Measurements from ENCODE around the gene ALPP.
A peak's percentile ranks its signal among the peaks of the same experiment; 100 is the strongest.
"Not testable (repeated sequence)": the region's sequence is repeated elsewhere in the genome, so short reads cannot be mapped to it uniquely, and the experiment has no call there.

Gene ALPP

DNA sequence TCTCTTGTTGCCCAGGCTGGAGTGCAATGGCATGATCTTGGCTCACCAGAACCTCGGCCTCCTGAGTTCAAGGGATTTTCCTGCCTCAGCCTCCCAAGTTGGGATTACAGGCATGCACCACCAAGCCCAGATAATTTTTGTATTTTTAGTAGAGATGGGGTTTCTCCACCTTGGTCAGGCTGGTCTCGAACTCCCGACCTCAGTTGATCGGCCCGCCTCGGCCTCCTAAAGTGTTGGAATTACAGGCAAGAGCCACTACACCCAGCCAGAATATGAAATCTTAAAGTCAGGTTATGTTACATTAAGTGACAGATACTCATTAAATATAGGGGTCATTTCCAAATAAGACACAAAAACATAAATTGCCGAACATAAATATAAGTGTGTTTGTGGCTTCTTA lies 15.9 kb downstream of the ALPP start:
- peaks cover 62% of the 10 kb centered on the region for H3K27me3 Mint-ChIP-seq

DNA sequence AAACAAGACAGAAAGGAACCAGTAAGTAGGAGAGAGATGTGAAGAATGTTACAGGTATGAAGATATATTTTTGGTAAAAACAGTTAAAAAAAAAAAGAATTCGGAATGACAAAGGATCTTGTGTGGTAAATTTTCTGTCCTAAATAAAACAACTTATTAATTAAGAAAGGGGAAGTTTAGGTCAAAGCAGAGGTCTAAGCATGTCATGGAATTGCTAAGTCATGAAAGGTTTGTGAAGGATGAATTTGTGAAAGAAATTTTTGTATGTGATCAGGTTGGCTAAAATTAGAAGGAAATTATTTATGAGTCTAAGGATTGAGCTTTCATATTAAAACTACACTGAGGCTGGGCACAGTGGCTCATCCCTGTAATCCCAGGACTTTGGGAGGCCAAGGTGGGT lies 17.0 kb downstream of the ALPP start:
- Mint-ChIP-seq H3K27me3 (peaks cover 60% of the 10 kb centered on the region), H3K9me3 (no peaks in the 10 kb centered on the region), H3K4me1 (no peaks in the 10 kb centered on the region), H3K27ac (no peak overlapping the region), H3K4me3 (no peak overlapping the region), H3K36me3 (no peaks in the 10 kb centered on the region)
- ATAC-seq: no peak

More for the DNA sequence above, 15.9 kb downstream of the ALPP start:
- not testable (repeated sequence) for H3K9me3 Mint-ChIP-seq, H3K36me3 Mint-ChIP-seq, H3K4me3 Mint-ChIP-seq, H3K4me1 Mint-ChIP-seq, ATAC-seq, H3K27ac Mint-ChIP-seq

DNA sequence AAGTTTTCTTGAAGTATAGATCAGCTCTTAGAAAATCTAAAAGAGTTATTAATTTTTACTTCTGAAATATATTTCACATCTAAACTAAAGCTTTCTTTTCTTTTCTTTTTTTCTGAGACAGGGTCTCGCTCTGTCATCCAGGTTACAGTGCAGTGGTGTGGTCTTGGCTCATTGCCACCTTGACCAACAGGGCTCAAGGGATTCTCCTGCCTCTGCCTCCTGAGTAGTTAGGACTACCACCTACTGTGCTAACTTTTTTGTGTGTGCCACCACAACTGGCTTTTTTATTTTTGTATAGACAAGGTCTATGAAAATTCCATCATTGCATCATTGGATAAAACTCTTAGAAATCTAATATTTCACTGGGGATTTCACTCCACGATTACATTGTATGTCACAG lies 18.1 kb downstream of the ALPP start:
- no peaks in the 10 kb centered on the region for H3K36me3 Mint-ChIP-seq
- peaks cover 63% of the 10 kb centered on the region for H3K27me3 Mint-ChIP-seq
- no peaks in the 10 kb centered on the region for H3K9me3 Mint-ChIP-seq
- no peak overlapping the region for H3K27ac Mint-ChIP-seq
- no peak overlapping the region for H3K4me3 Mint-ChIP-seq
- ATAC-seq: no peak
- H3K4me1 Mint-ChIP-seq: no peaks in the 10 kb centered on the region

DNA sequence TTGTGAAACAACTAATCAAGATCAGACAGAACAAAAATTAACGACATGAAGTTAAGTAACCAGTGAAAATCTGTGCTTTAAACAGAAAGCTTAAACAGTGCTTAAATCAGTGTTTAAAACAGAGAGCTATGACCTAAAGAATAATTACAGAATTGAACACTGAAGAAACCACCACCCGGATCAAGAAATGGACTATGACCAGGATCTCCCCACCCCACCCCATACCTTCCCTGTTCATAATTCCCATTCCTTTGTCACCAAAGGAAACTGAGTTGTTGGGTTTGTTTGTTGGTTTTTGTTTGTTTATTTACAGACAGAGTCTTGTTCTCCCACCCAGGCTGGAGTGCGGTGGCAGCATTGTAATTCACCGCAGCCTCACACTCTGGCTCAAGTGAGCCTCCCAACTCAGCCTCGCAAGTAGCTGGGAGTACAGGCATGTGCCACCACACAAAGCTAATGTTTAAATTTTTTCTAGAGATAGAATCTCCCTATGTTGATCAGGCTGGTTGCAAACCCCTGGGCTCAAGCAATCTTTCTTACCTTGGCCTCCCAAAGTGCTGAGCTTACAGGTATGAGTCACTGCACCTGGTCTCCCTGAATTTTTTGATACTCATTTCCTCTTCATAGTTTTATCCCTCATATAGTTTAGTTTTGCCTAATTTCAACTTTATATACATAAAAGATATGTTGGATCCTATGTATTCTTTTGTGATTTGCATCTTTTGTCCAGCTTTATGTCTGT lies 19.9 kb downstream of the ALPP start:
- H3K27ac Mint-ChIP-seq: no peak overlapping the region
- H3K9me3 Mint-ChIP-seq: no peaks in the 10 kb centered on the region
- no peak for ATAC-seq
- no peak overlapping the region for H3K4me3 Mint-ChIP-seq
- peaks cover 58% of the 10 kb centered on the region for H3K27me3 Mint-ChIP-seq
- H3K4me1 Mint-ChIP-seq: no peaks in the 10 kb centered on the region
- no peaks in the 10 kb centered on the region for H3K36me3 Mint-ChIP-seq

DNA sequence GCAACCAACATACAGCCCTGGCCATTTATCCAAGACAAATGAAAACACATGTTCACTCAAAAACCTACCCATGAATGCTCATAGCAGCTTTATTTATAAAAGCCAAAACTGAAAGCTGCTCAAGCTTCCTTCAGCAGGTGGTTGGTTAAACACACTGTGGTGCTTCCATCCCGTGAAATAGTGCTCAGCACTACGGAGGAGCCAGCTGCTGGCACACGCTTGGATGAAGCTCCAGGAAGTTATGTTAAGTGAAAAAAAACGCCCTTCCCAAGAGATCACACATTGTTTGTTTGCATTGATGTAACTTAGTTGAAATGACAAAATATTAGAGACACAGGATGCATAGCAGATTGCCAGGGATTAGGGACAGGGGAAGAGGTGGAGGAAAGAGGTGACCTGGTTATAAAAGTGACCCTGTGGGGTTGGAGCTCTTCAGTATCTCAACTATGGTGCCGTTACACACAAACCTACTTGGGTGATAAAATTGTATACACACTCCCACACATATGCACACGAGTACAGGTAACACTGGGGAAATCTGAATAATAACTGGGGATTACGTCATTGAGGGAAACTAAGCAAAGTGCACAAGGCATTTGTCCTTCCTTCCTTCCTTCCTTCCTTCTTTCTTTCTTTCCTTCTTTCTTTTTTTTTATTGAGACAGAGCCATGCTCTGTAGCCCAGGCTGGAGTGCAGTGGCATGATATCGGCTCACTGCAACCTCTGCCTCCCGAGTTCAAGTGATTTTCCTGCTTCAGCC lies 21.9 kb downstream of the ALPP start:
- Mint-ChIP-seq H3K4me3 (no peak overlapping the region), H3K4me1 (no peaks in the 10 kb centered on the region), H3K27ac (no peak overlapping the region), H3K9me3 (no peaks in the 10 kb centered on the region), H3K36me3 (no peaks in the 10 kb centered on the region), H3K27me3 (peaks cover 60% of the 10 kb centered on the region)
- no peak for ATAC-seq

DNA sequence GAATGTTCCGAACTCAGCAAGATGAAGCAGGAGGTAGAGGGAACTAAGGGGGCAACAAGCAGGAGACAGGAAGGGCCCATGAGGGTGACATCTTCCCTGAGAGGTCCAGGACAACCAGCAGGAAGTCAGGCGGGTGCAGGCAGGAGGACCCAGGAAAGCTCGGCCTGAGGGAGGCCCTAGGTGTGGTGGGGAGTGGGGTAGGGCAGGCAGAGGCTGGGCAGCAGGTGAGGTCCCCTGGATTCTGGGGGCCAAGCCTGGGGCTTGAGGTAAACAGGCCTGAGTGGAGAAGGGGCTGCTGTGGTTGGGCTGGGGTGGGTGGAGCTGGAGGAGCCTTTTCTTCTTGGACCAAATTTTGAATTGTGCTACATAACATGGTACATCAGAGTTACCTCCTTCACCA lies 24.0 kb downstream of the ALPP start:
- Mint-ChIP-seq H3K27me3 (peaks cover 54% of the 10 kb centered on the region), H3K36me3 (no peaks in the 10 kb centered on the region), H3K4me1 (no peaks in the 10 kb centered on the region), H3K27ac (no peak overlapping the region), H3K9me3 (no peaks in the 10 kb centered on the region), H3K4me3 (no peak overlapping the region)
- no peak for ATAC-seq

DNA sequence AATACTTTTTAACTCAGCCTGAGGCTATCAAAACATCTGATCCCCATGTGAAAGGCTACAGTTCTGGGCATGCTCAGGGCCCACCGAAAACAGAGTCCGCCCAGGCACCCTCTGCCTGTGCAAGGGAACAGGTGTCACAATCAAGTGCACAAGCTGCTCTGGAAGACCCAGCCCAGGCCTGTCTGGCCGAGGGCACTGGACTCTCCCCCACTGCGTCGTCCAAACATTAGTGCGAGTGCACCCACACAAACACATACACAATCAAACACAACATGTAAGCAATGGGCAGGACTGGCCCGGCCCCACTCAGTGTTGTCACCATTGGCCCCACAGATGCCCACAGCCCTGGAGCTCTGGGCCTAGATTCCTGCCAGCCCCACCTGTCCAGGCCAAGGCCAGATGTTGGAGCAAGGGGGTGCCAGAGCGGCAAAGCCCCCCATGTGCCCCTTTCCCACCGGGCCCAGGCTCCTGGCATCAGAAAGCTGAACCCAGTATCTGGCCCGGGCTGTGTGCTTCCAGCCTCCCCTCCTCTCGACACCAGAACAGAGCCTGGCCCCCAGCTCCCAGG lies 27.5 kb downstream of the ALPP start:
- ATAC-seq: no peak
- no peak overlapping the region for H3K4me3 Mint-ChIP-seq
- H3K4me1 Mint-ChIP-seq: no peaks in the 10 kb centered on the region
- H3K9me3 Mint-ChIP-seq: no peaks in the 10 kb centered on the region
- H3K27me3 Mint-ChIP-seq: peaks cover 55% of the 10 kb centered on the region
- no peaks in the 10 kb centered on the region for H3K36me3 Mint-ChIP-seq
- no peak overlapping the region for H3K27ac Mint-ChIP-seq

DNA sequence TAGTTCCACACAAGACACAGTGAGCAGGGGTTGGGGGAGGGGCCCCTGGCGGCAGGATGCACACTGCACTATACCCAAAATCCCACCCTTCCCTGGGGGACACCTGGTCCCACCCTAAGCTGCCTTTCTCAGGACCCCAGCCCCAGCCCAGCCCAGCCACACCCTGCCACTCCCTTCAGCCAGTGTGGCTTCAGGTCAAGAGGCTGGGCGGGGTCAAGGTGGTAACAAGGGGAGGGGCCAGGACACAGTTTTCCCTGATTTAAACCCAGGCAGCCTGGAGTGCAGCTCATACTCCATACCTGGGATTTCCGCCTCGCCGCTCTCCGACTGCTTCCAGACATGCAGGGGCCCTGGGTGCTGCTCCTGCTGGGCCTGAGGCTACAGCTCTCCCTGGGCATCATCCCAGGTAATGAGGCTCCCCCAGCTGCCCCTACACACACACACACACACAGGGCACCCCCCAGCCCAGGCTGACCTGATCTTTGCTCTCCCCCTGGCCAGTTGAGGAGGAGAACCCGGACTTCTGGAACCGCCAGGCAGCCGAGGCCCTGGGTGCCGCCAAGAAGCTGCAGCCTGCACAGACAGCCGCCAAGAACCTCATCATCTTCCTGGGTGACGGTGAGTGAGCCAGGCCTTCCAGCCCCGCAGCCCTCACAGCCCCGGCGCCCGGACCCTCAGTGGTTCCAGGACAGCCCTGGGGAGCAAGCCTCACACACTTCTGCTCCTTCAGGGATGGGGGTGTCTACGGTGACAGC lies 28.2 kb downstream of the ALPP start, which contains the start of gene ALPG:
Gene ALPG, plus strand, starts transcription at position 289 of the 755 bp plus-strand sequence. Its CDS starts 51 bp downstream, at position 340.
- Mint-ChIP-seq H3K27ac (no peak within 1 kb of the TSS), H3K4me3 (no peak within 1 kb of the TSS), H3K27me3 (peaks cover 53% of the 10 kb centered on the region), H3K36me3 (no peaks in the 10 kb centered on the region), H3K9me3 (no peaks in the 10 kb centered on the region), H3K4me1 (no peaks in the 10 kb centered on the region)
- peak; percentile 42 for ATAC-seq

DNA sequence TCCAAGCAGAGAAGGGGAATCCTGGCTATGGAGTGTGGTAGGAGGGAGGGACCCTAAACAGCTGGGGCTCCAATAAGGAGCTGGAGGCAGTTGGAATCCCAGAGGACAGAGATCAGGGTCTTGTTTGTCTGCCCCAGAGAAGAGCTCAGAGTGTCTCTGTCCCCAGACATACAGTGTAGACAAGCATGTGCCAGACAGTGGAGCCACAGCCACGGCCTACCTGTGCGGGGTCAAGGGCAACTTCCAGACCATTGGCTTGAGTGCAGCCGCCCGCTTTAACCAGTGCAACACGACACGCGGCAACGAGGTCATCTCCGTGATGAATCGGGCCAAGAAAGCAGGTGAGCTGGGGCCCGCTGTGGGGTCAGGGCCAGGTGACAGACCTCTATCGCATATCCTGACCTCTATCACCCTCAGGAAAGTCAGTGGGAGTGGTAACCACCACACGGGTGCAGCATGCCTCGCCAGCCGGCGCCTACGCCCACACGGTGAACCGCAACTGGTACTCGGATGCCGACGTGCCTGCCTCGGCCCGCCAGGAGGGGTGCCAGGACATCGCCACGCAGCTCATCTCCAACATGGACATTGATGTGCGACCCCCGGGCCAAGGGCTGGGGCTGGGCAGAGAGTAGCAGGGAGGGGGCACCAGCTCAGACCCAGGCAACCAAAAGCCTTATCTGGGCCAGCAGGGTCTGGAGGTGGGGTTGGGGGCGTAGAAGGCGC lies 29.0 kb downstream of the ALPP start:
- H3K27me3 Mint-ChIP-seq: peaks cover 50% of the 10 kb centered on the region
- not testable (repeated sequence) for H3K36me3 Mint-ChIP-seq, H3K9me3 Mint-ChIP-seq, H3K27ac Mint-ChIP-seq, H3K4me1 Mint-ChIP-seq, H3K4me3 Mint-ChIP-seq
- peak; percentile 6 for ATAC-seq

DNA sequence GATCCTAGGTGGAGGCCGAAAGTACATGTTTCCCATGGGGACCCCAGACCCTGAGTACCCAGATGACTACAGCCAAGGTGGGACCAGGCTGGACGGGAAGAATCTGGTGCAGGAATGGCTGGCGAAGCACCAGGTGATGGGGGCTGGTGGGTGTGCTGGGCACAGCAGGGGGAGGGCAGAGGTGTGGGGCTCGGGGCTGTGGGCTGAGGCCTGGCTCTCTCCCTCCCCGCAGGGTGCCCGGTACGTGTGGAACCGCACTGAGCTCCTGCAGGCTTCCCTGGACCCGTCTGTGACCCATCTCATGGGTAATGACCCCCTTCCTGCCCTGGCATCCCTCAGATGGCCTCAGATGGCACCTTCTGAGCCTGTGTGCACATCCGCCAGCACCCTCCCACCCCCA lies 29.7 kb downstream of the ALPP start:
- H3K4me3 Mint-ChIP-seq, H3K27ac Mint-ChIP-seq, H3K9me3 Mint-ChIP-seq, H3K4me1 Mint-ChIP-seq, H3K36me3 Mint-ChIP-seq: not testable (repeated sequence)
- ATAC-seq: peak; percentile 42
- peaks cover 55% of the 10 kb centered on the region for H3K27me3 Mint-ChIP-seq

DNA sequence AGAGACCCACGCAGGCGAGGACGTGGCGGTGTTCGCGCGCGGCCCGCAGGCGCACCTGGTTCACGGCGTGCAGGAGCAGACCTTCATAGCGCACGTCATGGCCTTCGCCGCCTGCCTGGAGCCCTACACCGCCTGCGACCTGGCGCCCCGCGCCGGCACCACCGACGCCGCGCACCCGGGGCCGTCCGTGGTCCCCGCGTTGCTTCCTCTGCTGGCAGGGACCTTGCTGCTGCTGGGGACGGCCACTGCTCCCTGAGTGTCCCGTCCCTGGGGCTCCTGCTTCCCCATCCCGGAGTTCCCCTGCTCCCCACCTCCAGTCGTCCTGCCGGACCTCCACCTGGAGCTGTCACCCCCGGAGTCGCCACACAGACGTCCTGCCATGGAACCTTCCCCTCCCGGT lies 31.1 kb downstream of the ALPP start:
- not testable (repeated sequence) for H3K4me1 Mint-ChIP-seq, H3K27ac Mint-ChIP-seq, ATAC-seq, H3K36me3 Mint-ChIP-seq, H3K9me3 Mint-ChIP-seq, H3K4me3 Mint-ChIP-seq
- peaks cover 64% of the 10 kb centered on the region for H3K27me3 Mint-ChIP-seq

DNA sequence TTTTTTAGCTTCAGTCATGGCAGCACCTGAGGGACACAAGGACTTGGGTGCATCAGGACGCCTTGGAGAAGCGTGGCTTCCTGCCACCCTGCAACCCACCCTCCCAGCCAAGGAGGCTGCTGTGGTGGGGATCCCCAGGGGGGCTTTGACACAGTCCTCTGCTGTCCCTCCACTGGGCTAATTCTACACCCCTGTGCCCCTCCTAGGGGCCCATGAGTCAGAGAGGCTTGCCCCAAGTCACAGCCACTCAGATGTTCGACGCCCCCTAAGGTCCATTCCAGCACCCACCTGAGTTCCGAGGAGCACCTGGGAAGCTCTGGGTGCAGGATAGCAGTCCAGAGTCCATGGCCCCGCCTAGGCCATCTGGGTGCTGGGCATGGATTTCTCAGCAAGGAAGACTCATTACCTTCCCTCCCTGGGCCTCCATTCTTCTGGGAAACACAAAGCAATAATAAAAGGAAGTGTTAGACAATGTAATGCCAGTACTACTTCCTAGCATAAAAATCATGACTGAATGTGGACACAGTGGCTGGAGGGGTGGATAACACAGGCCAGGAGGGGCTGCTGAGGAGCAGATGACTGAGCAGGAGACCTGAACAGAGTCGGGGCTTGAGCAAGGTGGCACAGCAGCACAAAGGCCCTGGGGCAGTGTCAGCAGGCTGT lies 31.8 kb downstream of the ALPP start:
- peaks cover 67% of the 10 kb centered on the region for H3K27me3 Mint-ChIP-seq
- ATAC-seq: no peak
- H3K4me1 Mint-ChIP-seq: peaks cover 10% of the 10 kb centered on the region

DNA sequence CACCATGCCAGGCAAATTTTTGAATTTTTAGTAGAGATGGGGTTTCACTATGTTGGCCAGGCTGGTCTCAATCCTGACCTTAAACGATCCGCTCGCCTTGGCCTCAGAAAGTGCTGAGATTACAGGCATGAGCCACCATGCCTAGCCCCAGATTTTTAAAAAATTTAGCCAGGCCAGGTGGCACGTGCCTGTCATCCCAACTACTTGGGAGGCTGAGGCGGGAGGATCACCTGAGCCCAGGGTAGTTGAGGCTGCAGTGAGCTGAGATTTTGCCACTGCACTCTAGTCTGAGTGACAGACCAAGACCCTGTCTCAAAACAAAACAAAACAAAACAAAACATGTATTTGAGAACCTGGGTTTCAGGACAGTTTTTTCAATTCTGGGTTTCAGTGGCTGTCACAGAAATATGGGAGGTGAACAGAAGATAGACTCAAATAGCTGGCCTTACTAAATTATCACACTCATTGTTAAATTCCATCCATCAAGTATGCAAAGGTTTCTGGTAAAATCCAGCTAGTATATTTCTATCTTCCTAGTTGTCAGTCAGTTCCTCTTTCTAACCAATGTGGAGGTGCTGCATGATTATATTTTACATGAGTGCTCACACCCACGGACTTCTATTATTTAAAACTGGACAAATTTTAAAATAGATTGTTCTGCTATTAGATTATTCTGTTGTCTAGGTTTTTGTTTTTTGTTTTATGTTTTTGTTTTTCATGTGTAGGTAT lies 33.5 kb downstream of the ALPP start:
- H3K9me3 Mint-ChIP-seq: no peaks in the 10 kb centered on the region
- no peak for ATAC-seq
- H3K36me3 Mint-ChIP-seq: no peaks in the 10 kb centered on the region
- H3K27me3 Mint-ChIP-seq: peaks cover 78% of the 10 kb centered on the region
- H3K4me3 Mint-ChIP-seq: no peak overlapping the region
- H3K27ac Mint-ChIP-seq: no peak overlapping the region
- peaks cover 10% of the 10 kb centered on the region for H3K4me1 Mint-ChIP-seq

More for the DNA sequence above, 31.8 kb downstream of the ALPP start:
- Mint-ChIP-seq H3K27ac (no peak overlapping the region), H3K4me3 (no peak overlapping the region), H3K9me3 (no peaks in the 10 kb centered on the region), H3K36me3 (no peaks in the 10 kb centered on the region)

DNA sequence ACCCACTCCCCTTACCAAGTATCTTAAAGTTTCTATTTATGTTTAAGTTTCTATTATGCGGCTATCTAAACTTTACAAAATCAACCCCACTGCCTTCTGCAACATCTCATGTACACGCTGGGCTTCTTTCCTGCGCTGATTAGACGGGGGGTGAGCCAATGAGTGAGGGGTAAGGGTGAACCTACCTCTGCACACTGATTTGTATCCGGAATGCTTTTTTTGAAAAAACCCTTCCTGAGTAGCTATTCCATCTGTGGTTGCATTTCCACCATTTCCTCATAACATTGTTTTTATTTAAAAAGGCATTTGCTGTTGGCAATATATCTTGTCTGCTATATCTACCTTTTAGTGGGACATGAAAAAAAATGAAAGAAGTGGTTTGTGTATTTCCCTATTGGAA lies 34.4 kb downstream of the ALPP start:
- no peak overlapping the region for H3K27ac Mint-ChIP-seq
- H3K4me1 Mint-ChIP-seq: peaks cover 10% of the 10 kb centered on the region
- no peaks in the 10 kb centered on the region for H3K9me3 Mint-ChIP-seq
- H3K4me3 Mint-ChIP-seq: no peak overlapping the region
- H3K27me3 Mint-ChIP-seq: peaks cover 74% of the 10 kb centered on the region
- H3K36me3 Mint-ChIP-seq: no peaks in the 10 kb centered on the region
- ATAC-seq: no peak
